SK-N-SH (cell line): Measurements from ENCODE around the gene DIS3L2. TPM values are rescaled to one million over a fixed set of nuclear protein-coding genes. Genes with fewer than 3 reads are reported as not detected.

ENCODE experiments used
- CTCF ChIA-PET: fragments of 300-600, 350-600 bp; formaldehyde crosslinking; extraction: SDS; loops from one replicate; lab custom pipeline; 2021; lab: Yijun Ruan, JAX
- POLR2A ChIA-PET: fragments of 350-600 bp; sonication (Branson Sonifier 250); formaldehyde crosslinking; extraction: SDS; loops from one replicate; lab custom pipeline; 2020; ENCODE audit warnings: antibody characterized with exemption, inconsistent platforms; lab: Yijun Ruan, JAX
- DNase-seq: peaks from one replicate; pipeline ENCODE4 v3.0.0; 2012
- H2AFZ ChIP-seq: fragments of 200-600 bp; sonication (generic); 2 replicates; pipeline ENCODE4 v1.8.1; 2016; ENCODE audit warnings: antibody characterized with exemption, mild to moderate bottlenecking, low read depth
- H3F3A ChIP-seq: fragments of 200-600 bp; sonication (generic); replicated peaks from 2 replicates; pipeline ENCODE3; 2016; ENCODE audit warnings: antibody characterized with exemption, mild to moderate bottlenecking; ENCODE audit not compliant: insufficient read depth
- H3K27ac ChIP-seq, 2 experiments: fragments of 200-500 bp in 1 of 2; fragments of 200-600 bp in 1 of 2; sonication (Bioruptor generic) in 1 of 2; sonication (generic), shearing (Covaris generic) in 1 of 2; 2 replicates each; pipeline versions ENCODE4 v1.5.1 to v1.6.1; 2014 to 2016; ENCODE audit warnings: low read depth in 2 of 2, inconsistent platforms in 1 of 2, low read length in 1 of 2, mild to moderate bottlenecking in 1 of 2, mixed read lengths in 1 of 2
- H3K27me3 ChIP-seq: fragments of 200-600 bp; sonication (generic), shearing (Covaris generic); 2 replicates; pipeline ENCODE4 v1.6.1; 2016; ENCODE audit warnings: mixed run types; ENCODE audit not compliant: insufficient read depth
- H3K36me3 ChIP-seq, 2 experiments: fragments of 200-500 bp in 1 of 2; fragments of 200-600 bp in 1 of 2; sonication (Bioruptor generic) in 1 of 2; sonication (generic) in 1 of 2; replicated peaks in 1 of 2; 2 replicates each; pipeline versions ENCODE3 to v1.5.1; 2014 to 2016; ENCODE audit warnings: low read length in 1 of 2, mild to moderate bottlenecking in 1 of 2; ENCODE audit not compliant: insufficient read depth in 2 of 2, control insufficient read depth in 1 of 2
- H3K4me1 ChIP-seq, 2 experiments: fragments of 200-500 bp in 1 of 2; fragments of 200-600 bp in 1 of 2; sonication (Bioruptor generic) in 1 of 2; sonication (generic), shearing (Covaris generic) in 1 of 2; 2 replicates each; pipeline versions ENCODE4 v1.5.1 to v1.6.1; 2014 to 2016; ENCODE audit warnings: low read depth in 1 of 2, low read length in 1 of 2, mixed run types in 1 of 2; ENCODE audit not compliant: insufficient read depth in 2 of 2, control insufficient read depth in 1 of 2
- H3K4me2 ChIP-seq: fragments of 200-600 bp; sonication (generic), shearing (Covaris generic); 2 replicates; pipeline ENCODE4 v1.6.1; 2017; ENCODE audit warnings: mixed run types
- H3K4me3 ChIP-seq, 2 experiments: fragments of 200-500 bp in 1 of 2; fragments of 200-600 bp in 1 of 2; sonication (Bioruptor generic) in 1 of 2; sonication (generic), shearing (Covaris generic) in 1 of 2; 2 replicates each; pipeline versions ENCODE4 v1.5.1 to v1.8.1; 2014 to 2016; ENCODE audit warnings: low read depth in 2 of 2, inconsistent platforms in 1 of 2, low read length in 1 of 2, mild to moderate bottlenecking in 1 of 2, mixed read lengths in 1 of 2, moderate library complexity in 1 of 2
- H3K79me2 ChIP-seq: fragments of 200-600 bp; sonication (generic); 2 replicates; pipeline ENCODE4 v1.8.1; 2017; ENCODE audit warnings: mild to moderate bottlenecking; ENCODE audit not compliant: insufficient read depth
- H3K9ac ChIP-seq: fragments of 200-600 bp; sonication (generic); 2 replicates; pipeline ENCODE4 v1.6.1; 2017; ENCODE audit warnings: mixed run types
- H3K9me2 ChIP-seq: fragments of 200-600 bp; sonication (generic); 2 replicates; pipeline ENCODE4 v1.6.1; 2017; ENCODE audit warnings: mixed run types
- H3K9me3 ChIP-seq: fragments of 200-600 bp; sonication (generic); 2 replicates; pipeline ENCODE4 v1.6.1; 2017; ENCODE audit warnings: mixed run types, mild to moderate bottlenecking, moderate library complexity
- H4K20me1 ChIP-seq: fragments of 200-600 bp; sonication (generic); 2 replicates; pipeline ENCODE4 v1.6.1; 2017; ENCODE audit warnings: mild to moderate bottlenecking, mixed run types; ENCODE audit not compliant: insufficient read depth
- CHD2 ChIP-seq: fragments of 150-350 bp; IDR thresholded peaks from 2 replicates; pipeline ENCODE4 v1.6.1; 2018; ENCODE audit warnings: low read length; ENCODE audit not compliant: partially characterized antibody
- ELF1 ChIP-seq: IDR thresholded peaks from 2 replicates; pipeline ENCODE4 v1.4.0; 2012
- EP300 ChIP-seq, 2 experiments: IDR thresholded peaks; 2 replicates each; pipeline versions ENCODE4 v1.4.0 to v1.6.1; 2012; ENCODE audit warnings: borderline replicate concordance in 1 of 2, low read depth in 1 of 2, low read length in 1 of 2
- FOXM1 ChIP-seq: IDR thresholded peaks from 2 replicates; pipeline ENCODE4 v1.4.0; 2012; ENCODE audit warnings: low read depth, mild to moderate bottlenecking
- GABPA ChIP-seq: IDR thresholded peaks from 2 replicates; pipeline ENCODE4 v1.4.0; 2012; ENCODE audit warnings: low read depth, mild to moderate bottlenecking
- GATA2 ChIP-seq: sonication (generic); formaldehyde crosslinking; IDR thresholded peaks from 2 replicates; pipeline ENCODE4 v1.5.0; 2020; ENCODE audit warnings: mild to moderate bottlenecking, missing genetic modification reagents
- MXI1 ChIP-seq: IDR thresholded peaks from 2 replicates; pipeline ENCODE4 v1.6.1; 2012; ENCODE audit warnings: mild to moderate bottlenecking, low read depth, low read length, improper control_type of control experiment
- NFIC ChIP-seq: IDR thresholded peaks from 2 replicates; pipeline ENCODE4 v1.4.0; 2012; ENCODE audit warnings: borderline replicate concordance
- RFX5 ChIP-seq: IDR thresholded peaks from 2 replicates; pipeline ENCODE4 v1.6.1; 2012; ENCODE audit warnings: mild to moderate bottlenecking, improper control_type of control experiment, low read length
- RXRA ChIP-seq: IDR thresholded peaks from 2 replicates; pipeline ENCODE4 v1.4.0; 2012; ENCODE audit warnings: low read depth, mild to moderate bottlenecking, borderline replicate concordance
- SIN3A ChIP-seq: IDR thresholded peaks from 2 replicates; pipeline ENCODE4 v1.6.1; 2012; ENCODE audit warnings: low read depth, mild to moderate bottlenecking, low read length, moderate library complexity, borderline replicate concordance
- SMC3 ChIP-seq: IDR thresholded peaks from 2 replicates; pipeline ENCODE4 v1.6.1; 2012; ENCODE audit warnings: low read depth, low read length, improper control_type of control experiment
- TCF12 ChIP-seq: IDR thresholded peaks from 2 replicates; pipeline ENCODE4 v1.4.0; 2012
- TEAD4 ChIP-seq: IDR thresholded peaks from 2 replicates; pipeline ENCODE4 v1.4.0; 2012; ENCODE audit warnings: mild to moderate bottlenecking, borderline replicate concordance; ENCODE audit not compliant: insufficient read depth
- YY1 ChIP-seq: IDR thresholded peaks from 2 replicates; pipeline ENCODE4 v1.4.0; 2012; ENCODE audit warnings: low read depth, mild to moderate bottlenecking
- WGBS: methylation state at CpG from one replicate; pipeline ENCODE4 v1.1.6; 2017; ENCODE audit warnings: low lambda C conversion rate; 5-methylcytosine and 5-hydroxymethylcytosine counted together
- polyA plus RNA-seq, 3 experiments: library from polyadenylated mRNA; depleted of rRNA; stranded (reverse); fragments of >200 nt; gene quantifications; 2 replicates each; pipeline ENCODE4 v1.2.3, GENCODE V29; 2012
- TF ChIP-seq, protein P1 (sequence below): IDR thresholded peaks from 2 replicates; pipeline ENCODE4; 2012
- TF ChIP-seq, protein P2 (sequence below): IDR thresholded peaks from 2 replicates; pipeline ENCODE4 v1.4.0; 2012; ENCODE audit warnings: low read depth, borderline replicate concordance
- TF ChIP-seq, protein P3 (sequence below): fragments of 150-350 bp; IDR thresholded peaks from 2 replicates; pipeline ENCODE4 v1.6.1; 2017; ENCODE audit warnings: antibody characterized with exemption, low read length, low read depth, borderline replicate concordance
- TF ChIP-seq, protein P4 (sequence below): fragments of 200-600 bp; sonication (generic); IDR thresholded peaks from 2 replicates; pipeline ENCODE4 v1.6.1; 2017; ENCODE audit warnings: antibody characterized with exemption, mild to moderate bottlenecking, moderate library complexity

Gene DIS3L2
- polyA plus RNA-seq, 1 of the 3 experiments (the other 2 are of a cell fraction): 17.9 TPM

DNA sequence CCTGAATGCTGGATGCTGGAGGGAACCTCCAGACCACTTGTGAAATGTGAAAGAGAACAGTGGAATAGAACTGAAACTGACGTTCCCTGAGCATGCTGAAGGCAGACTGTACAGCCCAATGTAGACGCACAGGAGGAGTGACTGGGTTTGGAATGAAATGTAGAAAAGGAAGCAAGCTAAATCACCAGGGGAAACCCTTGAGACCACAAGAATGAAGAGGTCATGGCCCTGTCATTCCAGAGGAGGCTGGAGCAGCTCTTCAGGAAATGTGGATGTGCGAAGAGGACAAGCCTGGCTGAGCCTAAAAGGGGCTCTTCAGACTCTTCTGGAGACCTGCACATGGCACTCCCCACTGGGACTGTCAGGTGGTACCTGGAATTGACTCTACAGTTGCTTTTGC, 298.6 kb downstream of the DIS3L2 start:
- H3K9ac ChIP-seq: no peak overlapping the region
- H3K4me3 ChIP-seq: no peak overlapping the region
- no peaks in the 10 kb centered on the region for H3K9me3 ChIP-seq
- DNase-seq: no peak
- no peaks in the 10 kb centered on the region for H3K79me2 ChIP-seq
- H3K4me2 ChIP-seq: peak overlapping the region; percentile 46; the same call in 1 of the 2 replicates
- no peak overlapping the region for H3K27ac ChIP-seq
- H3K36me3 ChIP-seq: peaks cover 0 to 26% of the 10 kb centered on the region in 2 experiments
- peaks cover 5% of the 10 kb centered on the region for H4K20me1 ChIP-seq
- H3K9me2 ChIP-seq: no peaks in the 10 kb centered on the region
- ChIA-PET CTCF (no interaction called here), POLR2A (no interaction called here)
- no peaks in the 10 kb centered on the region for H3F3A ChIP-seq
- H3K27me3 ChIP-seq: no peaks in the 10 kb centered on the region
- TF ChIP-seq RXRA: peak; percentile 54; the same call in 1 of the 2 replicates
- peak in 1 of 2 experiments; percentile 33; a peak in 1 of 4 replicates for TF ChIP-seq EP300 (IDR thresholded peaks at IDR 0.05; ENCODE audit: borderline replicate concordance in 1 of 2, low read depth in 1 of 2, low read length in 1 of 2)
- TF ChIP-seq, protein P1, sequence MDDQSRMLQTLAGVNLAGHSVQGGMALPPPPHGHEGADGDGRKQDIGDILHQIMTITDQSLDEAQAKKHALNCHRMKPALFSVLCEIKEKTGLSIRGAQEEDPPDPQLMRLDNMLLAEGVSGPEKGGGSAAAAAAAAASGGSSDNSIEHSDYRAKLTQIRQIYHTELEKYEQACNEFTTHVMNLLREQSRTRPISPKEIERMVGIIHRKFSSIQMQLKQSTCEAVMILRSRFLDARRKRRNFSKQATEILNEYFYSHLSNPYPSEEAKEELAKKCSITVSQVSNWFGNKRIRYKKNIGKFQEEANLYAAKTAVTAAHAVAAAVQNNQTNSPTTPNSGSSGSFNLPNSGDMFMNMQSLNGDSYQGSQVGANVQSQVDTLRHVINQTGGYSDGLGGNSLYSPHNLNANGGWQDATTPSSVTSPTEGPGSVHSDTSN: peak; percentile 77
- no peak for TF ChIP-seq CHD2
- TF ChIP-seq NFIC: peak; percentile 10; the same call in 1 of the 2 replicates
- TF ChIP-seq FOXM1: no peak
- TF ChIP-seq TCF12: peak; percentile 82
- TF ChIP-seq TEAD4: peak; percentile 64; the same call in 1 of the 2 replicates
- WGBS: 37% methylated on average over 3 of the region's 3 CpGs
- peaks cover 0 to 5% of the 10 kb centered on the region in 2 experiments; a peak in 2 of 4 replicates for H3K4me1 ChIP-seq
- no peak overlapping the region for H2AFZ ChIP-seq

DNA sequence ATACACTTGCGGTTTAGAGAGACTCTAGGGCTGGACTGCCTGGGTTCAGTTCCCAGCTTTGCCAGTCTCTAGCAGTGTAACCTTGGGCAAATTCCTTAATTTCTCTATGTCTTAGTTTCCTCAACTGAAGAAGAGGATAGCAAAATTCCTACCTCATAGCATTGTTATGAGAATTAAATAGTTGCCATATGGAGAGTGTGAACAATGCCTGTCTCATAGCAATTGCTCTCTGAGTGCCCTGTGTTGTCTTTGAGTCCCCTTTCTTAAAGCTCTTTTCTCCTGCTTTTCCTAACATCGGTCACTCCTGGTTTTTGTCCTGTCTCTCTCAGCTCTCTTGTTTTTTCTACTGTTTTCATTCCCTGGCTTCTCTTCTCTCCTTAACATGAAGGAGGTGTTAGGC, 300.3 kb downstream of the DIS3L2 start:
- no peak overlapping the region for H3K9ac ChIP-seq
- CTCF ChIA-PET: interaction anchor here (0.9 to 1.1 kb wide), 2 partner anchors 36 to 66 kb away, joined by 3 read pairs; no protein-coding TSS in a partner anchor
- no peaks in the 10 kb centered on the region for H3F3A ChIP-seq
- DNase-seq: no peak
- H4K20me1 ChIP-seq: peaks cover 5% of the 10 kb centered on the region
- no peaks in the 10 kb centered on the region for H3K9me3 ChIP-seq
- no peaks in the 10 kb centered on the region for H3K79me2 ChIP-seq
- no peak overlapping the region for H3K4me3 ChIP-seq
- peaks cover 0 to 33% of the 10 kb centered on the region in 2 experiments for H3K36me3 ChIP-seq
- WGBS: 98% methylated on average over 2 of the region's 2 CpGs
- no peak overlapping the region for H3K4me2 ChIP-seq
- TF ChIP-seq RXRA (no peak), GATA2 (CRISPR knock-in tag) (no peak), NFIC (no peak), MXI1 (no peak), ELF1 (no peak), SIN3A (no peak), GABPA (no peak), RFX5 (no peak), YY1 (no peak), SMC3 (no peak)
- TF ChIP-seq, protein P2, sequence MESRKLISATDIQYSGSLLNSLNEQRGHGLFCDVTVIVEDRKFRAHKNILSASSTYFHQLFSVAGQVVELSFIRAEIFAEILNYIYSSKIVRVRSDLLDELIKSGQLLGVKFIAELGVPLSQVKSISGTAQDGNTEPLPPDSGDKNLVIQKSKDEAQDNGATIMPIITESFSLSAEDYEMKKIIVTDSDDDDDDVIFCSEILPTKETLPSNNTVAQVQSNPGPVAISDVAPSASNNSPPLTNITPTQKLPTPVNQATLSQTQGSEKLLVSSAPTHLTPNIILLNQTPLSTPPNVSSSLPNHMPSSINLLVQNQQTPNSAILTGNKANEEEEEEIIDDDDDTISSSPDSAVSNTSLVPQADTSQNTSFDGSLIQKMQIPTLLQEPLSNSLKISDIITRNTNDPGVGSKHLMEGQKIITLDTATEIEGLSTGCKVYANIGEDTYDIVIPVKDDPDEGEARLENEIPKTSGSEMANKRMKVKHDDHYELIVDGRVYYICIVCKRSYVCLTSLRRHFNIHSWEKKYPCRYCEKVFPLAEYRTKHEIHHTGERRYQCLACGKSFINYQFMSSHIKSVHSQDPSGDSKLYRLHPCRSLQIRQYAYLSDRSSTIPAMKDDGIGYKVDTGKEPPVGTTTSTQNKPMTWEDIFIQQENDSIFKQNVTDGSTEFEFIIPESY: no peak
- TF ChIP-seq, protein P3, sequence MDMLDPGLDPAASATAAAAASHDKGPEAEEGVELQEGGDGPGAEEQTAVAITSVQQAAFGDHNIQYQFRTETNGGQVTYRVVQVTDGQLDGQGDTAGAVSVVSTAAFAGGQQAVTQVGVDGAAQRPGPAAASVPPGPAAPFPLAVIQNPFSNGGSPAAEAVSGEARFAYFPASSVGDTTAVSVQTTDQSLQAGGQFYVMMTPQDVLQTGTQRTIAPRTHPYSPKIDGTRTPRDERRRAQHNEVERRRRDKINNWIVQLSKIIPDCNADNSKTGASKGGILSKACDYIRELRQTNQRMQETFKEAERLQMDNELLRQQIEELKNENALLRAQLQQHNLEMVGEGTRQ: no peak
- TF ChIP-seq, protein P4, sequence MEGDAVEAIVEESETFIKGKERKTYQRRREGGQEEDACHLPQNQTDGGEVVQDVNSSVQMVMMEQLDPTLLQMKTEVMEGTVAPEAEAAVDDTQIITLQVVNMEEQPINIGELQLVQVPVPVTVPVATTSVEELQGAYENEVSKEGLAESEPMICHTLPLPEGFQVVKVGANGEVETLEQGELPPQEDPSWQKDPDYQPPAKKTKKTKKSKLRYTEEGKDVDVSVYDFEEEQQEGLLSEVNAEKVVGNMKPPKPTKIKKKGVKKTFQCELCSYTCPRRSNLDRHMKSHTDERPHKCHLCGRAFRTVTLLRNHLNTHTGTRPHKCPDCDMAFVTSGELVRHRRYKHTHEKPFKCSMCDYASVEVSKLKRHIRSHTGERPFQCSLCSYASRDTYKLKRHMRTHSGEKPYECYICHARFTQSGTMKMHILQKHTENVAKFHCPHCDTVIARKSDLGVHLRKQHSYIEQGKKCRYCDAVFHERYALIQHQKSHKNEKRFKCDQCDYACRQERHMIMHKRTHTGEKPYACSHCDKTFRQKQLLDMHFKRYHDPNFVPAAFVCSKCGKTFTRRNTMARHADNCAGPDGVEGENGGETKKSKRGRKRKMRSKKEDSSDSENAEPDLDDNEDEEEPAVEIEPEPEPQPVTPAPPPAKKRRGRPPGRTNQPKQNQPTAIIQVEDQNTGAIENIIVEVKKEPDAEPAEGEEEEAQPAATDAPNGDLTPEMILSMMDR: no peak
- H3K9me2 ChIP-seq: no peaks in the 10 kb centered on the region
- no peaks in the 10 kb centered on the region for H3K27me3 ChIP-seq
- POLR2A ChIA-PET: no interaction called here
- H3K27ac ChIP-seq: no peak overlapping the region
- no peak overlapping the region for H2AFZ ChIP-seq
- peaks cover 0 to 5% of the 10 kb centered on the region in 2 experiments; a peak in 2 of 4 replicates for H3K4me1 ChIP-seq
